Adrenal gland (tissue), 12 donors: ENCODE data around the gene TAOK2. TPM values are rescaled to one million over a fixed set of nuclear protein-coding genes. Genes with fewer than 3 reads are reported as not detected.

Source experiments
- DNase-seq, 7 donors: peaks; one replicate each; pipeline ENCODE4 v3.0.0-alpha.2; 2019 to 2020
- H3K27ac ChIP-seq, 5 donors: fragments of 200-600 bp; sonication (generic) in 4 of 5; 1 replicate in 3 of 5; 2 replicates in 2 of 5; pipeline versions ENCODE4 v1.5.1 to v1.8.0; 2016 to 2020; ENCODE audit warnings: mild to moderate bottlenecking in 1 of 5
- H3K27me3 ChIP-seq: fragments of 200-600 bp; 2 replicates; pipeline ENCODE4 v1.8.0; 2021
- H3K36me3 ChIP-seq, 2 donors: fragments of 200-600 bp; replicated peaks in 1 of 2; 1 replicate in 1 of 2; 2 replicates in 1 of 2; pipeline versions ENCODE4 v1.5.1 to v1.8.0; 2018 to 2022
- H3K4me1 ChIP-seq, 2 donors: fragments of 200-600 bp; replicated peaks in 1 of 2; 1 replicate in 1 of 2; 2 replicates in 1 of 2; pipeline versions ENCODE4 v1.5.1 to v1.8.0; 2018 to 2021
- H3K4me3 ChIP-seq, 4 donors: fragments of 200-600 bp; sonication (generic) in 3 of 4; one replicate each; pipeline ENCODE4 v1.5.1; 2016 to 2018
- H3K9me3 ChIP-seq, 3 donors: fragments of 200-600 bp; sonication (generic) in 1 of 3; replicated peaks in 1 of 3; 1 replicate in 2 of 3; 2 replicates in 1 of 3; pipeline versions ENCODE4 v1.5.1 to v1.8.0; 2016 to 2021
- CTCF ChIP-seq, 6 experiments: fragments of 450-650 bp in 4 of 6; fragments of 200-600 bp in 2 of 6; sonication (generic) in 1 of 6; IDR thresholded peaks; 1 replicate in 5 of 6; 2 replicates in 1 of 6; pipeline versions ENCODE4 v1.5.1 to v1.8.0; 2016 to 2021; ENCODE audit warnings: antibody characterized with exemption in 6 of 6, mild to moderate bottlenecking in 2 of 6, moderate library complexity in 1 of 6
- POLR2A ChIP-seq, 2 donors: fragments of 450-650 bp; IDR thresholded peaks; one replicate each; pipeline ENCODE4 v1.6.1; 2017; ENCODE audit warnings: antibody characterized with exemption in 2 of 2, mild to moderate bottlenecking in 2 of 2, moderate library complexity in 1 of 2
- WGBS, 4 donors: extraction: QIAGEN DNeasy Blood & Tissue Kit in 2 of 4; methylation state at CpG; one replicate each; pipeline versions ENCODE4 v1.1.5 to v1.1.7; 2013 to 2017; 5-methylcytosine and 5-hydroxymethylcytosine counted together
- intact Hi-C, 2 donors: fragments of 100-400 bp; cut with DNase I; formaldehyde crosslinking; loops; one replicate each; pipeline versions ENCODE4 v1.14.1 to v1.15.0; 2022 to 2023
- polyA plus RNA-seq, 3 donors: library from polyadenylated mRNA; stranded (reverse); fragments of 200-250 nt in 2 of 3; fragments of 350-450 nt in 1 of 3; fragmentation: Illumina TruSeq in 1 of 3; extraction: RNeasy Lipid Tissue Mini Kit (QIAGEN cat#74804) in 1 of 3; gene quantifications; one replicate each; pipeline ENCODE4 v1.2.3, GENCODE V29; 2013 to 2014
- total RNA-seq, 9 donors: library from RNA; depleted of rRNA in 4 of 9; stranded (reverse); fragments of >200 nt in 4 of 9; fragments of 120-200 nt in 1 of 9; fragmentation: NEBNext Ultra II Directional in 1 of 9; extraction: Animal tissue kit (Norgen Biotek cat#: 25700) in 1 of 9; gene quantifications; one replicate each; pipeline versions ENCODE4 v1.1.0 to v1.2.4, GENCODE V29; 2013 to 2023
- donor health status: healthy with polysubstance abuse.
- donor health status: Bipolar disorder and iron deficiency.
- donor health status: DM: yes; HTN: yes; CAD: no.
- donor health status: DM: no; HTN: no; CAD: no.
- donor health status: DM: no; HTN: no; CAD: no.
- donor health status: DM: yes; HTN: yes; CAD: no.

TAOK2 gene
- total and polyA plus RNA-seq, 12 donors: 36.6 to 135 (median 72.3) TPM

GRCh38 chr16:29996766-29997250 lies 23.1 kb downstream of the TAOK2 start:
- H3K27ac ChIP-seq: no peak overlapping the region
- peaks cover 17 to 24% of the 10 kb centered on the region in 2 donors for H3K4me1 ChIP-seq
- peak overlapping the region in 3 of 4 donors; percentile 44 to 83 (median 58) for H3K4me3 ChIP-seq
- H3K9me3 ChIP-seq: no peaks in the 10 kb centered on the region
- intact Hi-C loops: loop anchor here in 1 of 2 donors (10.0 kb wide), 1 partner anchor 72 kb away; the partner anchor contains the start of gene KCTD13
- DNase-seq: no peak
- 20 to 26% (median 22%) methylated on average over 8 to 9 of the region's 9 CpGs for WGBS, 4 donors
- no peaks in the 10 kb centered on the region for H3K27me3 ChIP-seq
- TF ChIP-seq CTCF (IDR thresholded peaks at IDR 0.05) (no peak), POLR2A (IDR thresholded peaks at IDR 0.05) (no peak)
- H3K36me3 ChIP-seq: peaks cover 0 to 22% of the 10 kb centered on the region in 2 donors

- 88 to 93% (median 92%) methylated on average over 6 of the region's 6 CpGs for WGBS, 4 donors
- H3K9me3 ChIP-seq: no peaks in the 10 kb centered on the region
- no peak overlapping the region for H3K27ac ChIP-seq
- no peak for DNase-seq
- intact Hi-C loops: loop anchor here in 1 of 2 donors (5.0 to 10.0 kb wide), 2 partner anchors 75 to 127 kb away; partner anchors contain the start of gene KCTD13
- no peak for TF ChIP-seq POLR2A (IDR thresholded peaks at IDR 0.05)
- no peak for TF ChIP-seq CTCF (IDR thresholded peaks at IDR 0.05)
- H3K27me3 ChIP-seq: no peaks in the 10 kb centered on the region
- H3K4me1 ChIP-seq: peaks cover 15 to 16% of the 10 kb centered on the region in 2 donors
- peaks cover 0 to 5% of the 10 kb centered on the region in 2 donors for H3K36me3 ChIP-seq
- H3K4me3 ChIP-seq: no peak overlapping the region
These were observed 25.9 kb downstream of the TAOK2 start for GRCh38 chr16:29999605-30000004.

GRCh38 chr16:30000735-30001631 lies 27.3 kb downstream of the TAOK2 start:
- WGBS, 4 donors: 82 to 88% (median 85%) methylated on average over 25 to 33 of the region's 33 CpGs
- Histone ChIP-seq H3K27me3 (no peaks in the 10 kb centered on the region), H3K4me1 (peaks cover 7 to 9% of the 10 kb centered on the region in 2 donors), H3K4me3 (no peak overlapping the region), H3K27ac (no peak overlapping the region), H3K9me3 (no peaks in the 10 kb centered on the region), H3K36me3 (peaks cover 0 to 5% of the 10 kb centered on the region in 2 donors)
- intact Hi-C loops: loop anchor here in 1 of 2 donors (5.0 kb wide), 1 partner anchor 129 kb away; no protein-coding TSS in a partner anchor
- no peak for DNase-seq
- TF ChIP-seq POLR2A (IDR thresholded peaks at IDR 0.05) (no peak), CTCF (IDR thresholded peaks at IDR 0.05) (no peak)

- H3K4me3 ChIP-seq: no peak overlapping the region
- H3K9me3 ChIP-seq: no peaks in the 10 kb centered on the region
- intact Hi-C loops: loop anchor here in 1 of 2 donors (5.0 kb wide), 1 partner anchor 130 kb away; no protein-coding TSS in a partner anchor
- no peaks in the 10 kb centered on the region for H3K4me1 ChIP-seq
- 82 to 86% (median 84%) methylated on average over 19 of the region's 19 CpGs for WGBS, 4 donors
- H3K27ac ChIP-seq: no peak overlapping the region
- peaks cover 0 to 5% of the 10 kb centered on the region in 2 donors for H3K36me3 ChIP-seq
- DNase-seq: no peak
- no peak for TF ChIP-seq POLR2A (IDR thresholded peaks at IDR 0.05)
- no peak for TF ChIP-seq CTCF (IDR thresholded peaks at IDR 0.05)
- no peaks in the 10 kb centered on the region for H3K27me3 ChIP-seq
These were observed 29.1 kb downstream of the TAOK2 start for GRCh38 chr16:30002614-30003346.
